ENCODE measurements around the gene WDFY3.

Gene WDFY3

GRCh38 chr4:84737656-84738055, 228.8 kb downstream of the WDFY3 start:
- H3F3A ChIP-seq (ENCODE audit: insufficient read depth), result no peaks in the 10 kb centered on the region
- H2AFZ ChIP-seq (ENCODE audit: low read depth, low read length, severe bottlenecking), result no peak overlapping the region
- H3K4me3 ChIP-seq (ENCODE audit: insufficient read depth, low read length, poor library complexity, severe bottlenecking), result no peak overlapping the region
- H3K9me3 ChIP-seq (ENCODE audit: insufficient read depth, low read length), result no peaks in the 10 kb centered on the region
- H3K9me2 ChIP-seq (replicated peaks; ENCODE audit: insufficient read depth, low read length), result no peaks in the 10 kb centered on the region
- no peak overlapping the region for H3K9ac ChIP-seq (ENCODE audit: low read length)
- H3K36me3 ChIP-seq (ENCODE audit: low read length), result no peaks in the 10 kb centered on the region
- H3K79me2 ChIP-seq (ENCODE audit: insufficient read depth, low read length), result no peaks in the 10 kb centered on the region
- H3K4me2 ChIP-seq (ENCODE audit: low read depth, low read length, poor library complexity, severe bottlenecking), result no peak overlapping the region
- H4K20me1 ChIP-seq (ENCODE audit: low read depth, low read length), result no peaks in the 10 kb centered on the region
- no peaks in the 10 kb centered on the region for H3K27me3 ChIP-seq (ENCODE audit: low read length)
- no peak overlapping the region for H3K27ac ChIP-seq (ENCODE audit: low read depth, low read length)
- TF ChIP-seq EZH2phosphoT487 (conservative IDR thresholded peaks at IDR 0.05; ENCODE audit: low read length) (no peak), CTCF (IDR thresholded peaks at IDR 0.05; ENCODE audit: insufficient read depth, low read length, poor library complexity, severe bottlenecking) (no peak)

GRCh38 chr4:84734037-84734436, 232.5 kb downstream of the WDFY3 start:
- no peak overlapping the region for H3K27ac ChIP-seq (ENCODE audit: low read depth, low read length)
- H3K4me3 ChIP-seq (ENCODE audit: insufficient read depth, low read length, poor library complexity, severe bottlenecking), result no peak overlapping the region
- no peaks in the 10 kb centered on the region for H3K79me2 ChIP-seq (ENCODE audit: insufficient read depth, low read length)
- H3K36me3 ChIP-seq (ENCODE audit: low read length), result no peaks in the 10 kb centered on the region
- H4K20me1 ChIP-seq (ENCODE audit: low read depth, low read length), result no peaks in the 10 kb centered on the region
- no peaks in the 10 kb centered on the region for H3F3A ChIP-seq (ENCODE audit: insufficient read depth)
- TF ChIP-seq CTCF (IDR thresholded peaks at IDR 0.05; ENCODE audit: insufficient read depth, low read length, poor library complexity, severe bottlenecking) (no peak), EZH2phosphoT487 (conservative IDR thresholded peaks at IDR 0.05; ENCODE audit: low read length) (no peak)
- H3K9me2 ChIP-seq (replicated peaks; ENCODE audit: insufficient read depth, low read length), result no peaks in the 10 kb centered on the region
- H3K4me2 ChIP-seq (ENCODE audit: low read depth, low read length, poor library complexity, severe bottlenecking), result no peak overlapping the region
- H3K9me3 ChIP-seq (ENCODE audit: insufficient read depth, low read length), result no peaks in the 10 kb centered on the region
- H3K27me3 ChIP-seq (ENCODE audit: low read length), result no peaks in the 10 kb centered on the region
- H2AFZ ChIP-seq (ENCODE audit: low read depth, low read length, severe bottlenecking), result no peak overlapping the region
- H3K9ac ChIP-seq (ENCODE audit: low read length), result no peak overlapping the region

DNA sequence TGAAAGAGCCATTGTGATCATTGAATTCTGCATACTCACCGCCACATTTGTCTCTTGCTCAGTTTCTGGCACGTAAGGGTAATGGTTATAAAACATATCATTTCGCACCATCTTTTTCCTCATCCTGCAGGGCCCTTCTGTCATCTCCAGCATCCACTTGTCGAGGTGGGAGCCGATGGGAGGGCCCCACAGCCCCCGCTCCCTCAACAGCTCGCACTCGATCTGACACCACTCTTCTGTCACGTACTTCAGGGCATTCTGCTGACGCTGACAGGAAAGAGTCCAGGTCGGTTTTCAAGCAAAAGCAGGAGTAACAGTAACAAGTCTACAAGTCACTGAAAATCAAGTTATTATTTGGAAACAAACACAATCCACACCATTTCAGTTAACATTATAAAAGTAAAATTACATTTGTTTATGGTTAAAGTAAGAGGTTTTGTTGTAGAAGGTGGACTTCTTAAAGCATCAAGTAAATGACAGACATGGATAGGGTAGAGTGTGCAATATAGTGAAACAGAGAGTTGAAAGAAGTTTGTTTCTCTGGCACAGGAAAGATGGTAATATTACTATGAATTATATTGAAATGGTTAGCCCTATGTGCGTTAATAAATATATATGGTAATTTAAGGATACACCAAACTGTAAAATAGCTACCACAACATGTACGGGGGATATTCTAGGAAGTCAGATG, 233.0 kb downstream of the WDFY3 start:
- H3K4me3 ChIP-seq (ENCODE audit: insufficient read depth, low read length, poor library complexity, severe bottlenecking), result no peak overlapping the region
- H3K9me3 ChIP-seq (ENCODE audit: insufficient read depth, low read length), result no peaks in the 10 kb centered on the region
- no peak overlapping the region for H3K9ac ChIP-seq (ENCODE audit: low read length)
- no peaks in the 10 kb centered on the region for H3K79me2 ChIP-seq (ENCODE audit: insufficient read depth, low read length)
- H4K20me1 ChIP-seq (ENCODE audit: low read depth, low read length), result no peaks in the 10 kb centered on the region
- no peaks in the 10 kb centered on the region for H3F3A ChIP-seq (ENCODE audit: insufficient read depth)
- TF ChIP-seq CTCF (IDR thresholded peaks at IDR 0.05; ENCODE audit: insufficient read depth, low read length, poor library complexity, severe bottlenecking) (no peak), EZH2phosphoT487 (conservative IDR thresholded peaks at IDR 0.05; ENCODE audit: low read length) (no peak)
- H3K36me3 ChIP-seq (ENCODE audit: low read length), result no peaks in the 10 kb centered on the region
- H3K27me3 ChIP-seq (ENCODE audit: low read length), result no peaks in the 10 kb centered on the region
- no peaks in the 10 kb centered on the region for H3K9me2 ChIP-seq (replicated peaks; ENCODE audit: insufficient read depth, low read length)
- no peak overlapping the region for H3K4me2 ChIP-seq (ENCODE audit: low read depth, low read length, poor library complexity, severe bottlenecking)
- no peak overlapping the region for H2AFZ ChIP-seq (ENCODE audit: low read depth, low read length, severe bottlenecking)
- H3K27ac ChIP-seq (ENCODE audit: low read depth, low read length), result no peak overlapping the region

Measured in SU-DHL-6 (cell line).